ENCODE measurements around the gene MYO10.

DNA sequence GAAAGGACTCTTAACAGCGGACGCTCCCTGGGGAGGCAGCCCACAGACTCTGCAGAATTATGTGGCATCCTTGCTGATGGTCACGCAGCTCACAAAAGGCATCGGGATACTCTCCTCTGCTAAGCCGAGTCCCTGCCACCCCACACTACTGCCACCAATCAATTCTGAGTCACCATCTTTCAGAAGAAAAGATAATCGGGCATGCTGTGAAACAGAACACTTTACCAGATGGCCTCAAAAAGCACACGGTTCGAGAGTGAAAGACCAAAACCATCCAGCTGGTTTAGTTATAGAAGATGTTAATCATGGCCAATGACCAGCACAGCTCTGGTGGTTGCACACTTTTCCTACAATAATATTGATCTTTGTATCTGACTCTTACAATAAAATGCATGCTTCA lies 136.3 kb downstream of the MYO10 start:
- TF ChIP-seq TAF1 (IDR thresholded peaks at IDR 0.05; ENCODE audit: low read depth) (no peak), MAX (IDR thresholded peaks at IDR 0.05) (no peak), CEBPB (IDR thresholded peaks at IDR 0.05) (no peak), EGR1 (IDR thresholded peaks at IDR 0.05) (no peak)
